Measurements from ENCODE around the gene PRKCE.

- TF ChIP-seq POLR2AphosphoS5 (IDR thresholded peaks at IDR 0.05; ENCODE audit: low read depth, low read length) (no peak), REST (IDR thresholded peaks at IDR 0.05; ENCODE audit: insufficient read depth in 1 of 2, low read depth in 2 of 2, low read length in 1 of 2) (no peak), SIN3A (IDR thresholded peaks at IDR 0.05; ENCODE audit: borderline replicate concordance, insufficient read depth, low read depth, low read length) (no peak), TCF7L2 (IDR thresholded peaks at IDR 0.05; ENCODE audit: low read depth, low read length) (no peak)
- TF ChIP-seq, protein P1, sequence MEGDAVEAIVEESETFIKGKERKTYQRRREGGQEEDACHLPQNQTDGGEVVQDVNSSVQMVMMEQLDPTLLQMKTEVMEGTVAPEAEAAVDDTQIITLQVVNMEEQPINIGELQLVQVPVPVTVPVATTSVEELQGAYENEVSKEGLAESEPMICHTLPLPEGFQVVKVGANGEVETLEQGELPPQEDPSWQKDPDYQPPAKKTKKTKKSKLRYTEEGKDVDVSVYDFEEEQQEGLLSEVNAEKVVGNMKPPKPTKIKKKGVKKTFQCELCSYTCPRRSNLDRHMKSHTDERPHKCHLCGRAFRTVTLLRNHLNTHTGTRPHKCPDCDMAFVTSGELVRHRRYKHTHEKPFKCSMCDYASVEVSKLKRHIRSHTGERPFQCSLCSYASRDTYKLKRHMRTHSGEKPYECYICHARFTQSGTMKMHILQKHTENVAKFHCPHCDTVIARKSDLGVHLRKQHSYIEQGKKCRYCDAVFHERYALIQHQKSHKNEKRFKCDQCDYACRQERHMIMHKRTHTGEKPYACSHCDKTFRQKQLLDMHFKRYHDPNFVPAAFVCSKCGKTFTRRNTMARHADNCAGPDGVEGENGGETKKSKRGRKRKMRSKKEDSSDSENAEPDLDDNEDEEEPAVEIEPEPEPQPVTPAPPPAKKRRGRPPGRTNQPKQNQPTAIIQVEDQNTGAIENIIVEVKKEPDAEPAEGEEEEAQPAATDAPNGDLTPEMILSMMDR (IDR thresholded peaks at IDR 0.05): no peak
Observed at GRCh38 chr2:45980161-45980865, 328.8 kb downstream of the PRKCE start.
